Activated CD8-positive, alpha-beta memory T cell treated with anti-CD3 and anti-CD28 coated beads, Interleukin-2, amount 50 U/mL, for 24 hours (primary cell): ENCODE data around the gene IGSF23.

Source experiments
- DNase-seq: peaks from one replicate; pipeline ENCODE4 v3.0.0-alpha.2; 2020; ENCODE audit errors: extremely low read depth

The IGSF23 gene

DNA sequence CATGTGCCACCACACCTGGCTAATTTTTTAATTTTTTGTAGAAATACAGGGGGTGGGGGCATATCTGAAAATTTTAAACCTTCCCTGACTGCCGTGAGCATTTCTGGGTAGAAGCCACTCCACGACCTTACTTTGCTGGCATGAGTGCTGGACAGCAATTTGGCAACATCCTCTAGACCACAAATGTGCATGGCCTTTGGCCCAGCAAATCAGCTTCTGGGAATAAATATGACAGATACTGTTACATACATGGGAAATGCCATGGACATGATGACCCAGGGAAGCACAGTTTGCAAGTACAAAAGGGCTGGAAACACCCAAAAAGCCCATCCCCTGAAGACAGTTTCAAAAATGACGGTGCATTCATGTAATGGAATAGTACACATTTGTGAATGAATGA, 27.2 kb downstream of the IGSF23 start:
- DNase-seq, result no peak

DNA sequence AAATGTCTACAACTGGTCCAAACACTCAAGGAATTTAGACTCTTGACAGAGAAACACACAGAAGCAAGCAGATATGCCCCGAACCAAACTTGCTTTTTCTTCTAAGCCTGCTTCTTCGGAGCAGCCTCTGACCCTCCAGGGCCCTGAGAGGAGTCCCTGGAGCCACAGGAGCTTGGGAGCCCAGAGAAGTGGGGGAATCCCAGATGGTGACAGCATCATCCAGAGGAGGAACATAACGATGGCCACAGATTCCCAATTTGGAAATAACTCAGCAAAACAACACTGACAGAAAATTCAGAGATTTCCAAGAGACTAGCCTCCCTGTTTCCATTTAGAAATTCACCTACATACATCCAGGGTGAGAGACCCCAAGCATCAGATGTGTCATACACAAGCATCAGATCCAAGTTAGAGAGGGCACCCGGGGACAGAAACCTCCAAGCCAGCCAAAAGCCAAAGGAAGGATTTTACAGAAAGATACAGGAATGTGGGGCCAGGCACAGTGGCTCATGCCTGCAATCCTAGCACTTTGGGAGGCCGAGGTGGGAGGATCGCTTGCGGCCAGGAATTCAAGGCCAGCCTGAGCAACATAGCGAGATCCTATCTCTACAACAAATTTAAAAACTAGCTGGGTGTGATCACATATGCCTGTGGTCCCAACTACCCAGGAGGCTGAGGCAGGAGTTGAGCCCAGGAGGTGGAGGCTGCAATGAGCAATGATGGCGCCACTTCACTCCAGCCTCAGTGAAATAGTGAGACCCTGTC, 28.3 kb downstream of the IGSF23 start:
- DNase-seq, result no peak

DNA sequence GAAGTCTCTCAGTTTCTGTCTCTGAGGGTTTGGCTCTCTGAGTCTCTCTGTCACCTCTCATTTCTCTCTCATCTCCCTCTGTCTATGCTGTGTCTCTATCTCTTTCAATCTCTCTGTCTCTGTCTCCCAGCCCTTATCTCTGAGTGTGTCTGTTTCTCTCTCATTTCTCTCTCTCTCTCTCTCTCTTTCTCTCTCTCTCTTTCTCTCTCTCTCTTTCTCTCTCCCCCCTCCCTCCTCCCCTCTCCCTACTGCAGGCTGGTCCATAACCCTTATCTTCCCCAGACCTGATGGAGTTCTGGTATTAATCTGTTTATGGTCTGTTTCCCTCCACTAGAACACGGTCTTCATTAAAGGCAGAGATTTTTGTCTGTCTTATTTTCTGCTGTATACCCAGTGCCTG, 29.0 kb downstream of the IGSF23 start:
- no peak for DNase-seq

DNA sequence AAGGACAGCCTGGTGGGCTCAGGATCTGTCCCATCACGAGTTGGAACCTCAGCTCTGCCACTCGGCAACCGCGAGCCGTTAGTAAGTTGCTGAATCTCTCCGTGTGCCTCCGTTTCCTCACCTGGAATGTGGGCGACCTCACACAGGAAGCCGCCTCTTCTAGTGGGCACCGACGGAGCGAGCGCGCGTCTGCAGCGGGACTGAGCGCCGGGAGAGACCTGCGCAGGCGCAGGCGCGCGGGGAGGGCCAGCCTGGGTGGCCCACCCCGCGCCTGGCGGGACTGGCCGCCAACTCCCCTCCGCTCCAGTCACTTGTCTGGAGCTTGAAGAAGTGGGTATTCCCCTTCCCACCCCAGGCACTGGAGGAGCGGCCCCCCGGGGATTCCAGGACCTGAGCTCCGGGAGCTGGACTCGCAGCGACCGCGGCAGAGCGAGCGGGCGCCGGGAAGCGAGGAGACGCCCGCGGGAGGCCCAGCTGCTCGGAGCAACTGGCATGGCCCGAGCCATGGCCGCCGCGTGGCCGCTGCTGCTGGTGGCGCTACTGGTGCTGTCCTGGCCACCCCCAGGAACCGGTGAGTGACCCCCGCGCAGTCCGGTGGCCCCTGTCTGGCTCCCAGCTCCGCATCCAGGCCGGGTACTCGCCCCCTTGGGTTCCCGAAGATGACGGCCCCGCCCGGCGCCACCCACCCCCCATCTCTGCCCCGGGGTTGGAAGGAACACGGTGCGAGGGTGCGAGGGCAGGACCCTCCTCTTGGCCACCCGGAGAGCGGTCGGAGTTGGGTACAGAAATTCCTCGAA, 30.4 kb downstream of the IGSF23 start, which contains the start of gene PVR:
TSS of gene PVR (plus strand) at position 306 of the 797 bp plus-strand sequence. CDS start at position 493, 187 bp downstream.
- no peak for DNase-seq

DNA sequence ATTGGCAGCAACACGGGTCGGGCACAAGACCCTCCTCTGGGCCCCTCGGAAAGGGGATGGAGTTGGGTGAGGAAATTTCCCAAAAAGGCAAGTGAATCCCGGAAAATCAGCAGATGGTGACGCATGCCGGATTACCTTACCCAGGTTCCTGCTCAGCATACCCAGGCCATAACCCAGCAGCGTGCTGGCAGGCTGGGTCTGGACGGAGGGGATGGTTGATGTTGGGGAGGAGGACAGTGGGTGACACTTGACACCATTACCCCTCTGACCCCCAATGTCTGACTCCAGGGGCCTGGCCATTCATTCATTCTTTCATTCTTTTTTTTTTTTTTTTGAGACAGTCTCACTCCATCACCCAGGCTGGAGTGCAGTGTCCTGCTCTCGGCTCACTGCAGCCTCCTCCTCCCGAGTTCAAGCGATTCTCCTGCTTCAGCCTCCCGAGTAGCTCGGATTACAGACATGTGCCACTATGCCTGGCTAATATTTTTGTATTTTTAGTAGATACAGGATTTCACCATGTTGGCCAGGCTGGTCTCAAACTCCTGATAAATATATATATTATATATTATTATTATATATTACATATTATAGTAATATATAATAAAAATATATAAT, 31.1 kb downstream of the IGSF23 start:
- no peak for DNase-seq

DNA sequence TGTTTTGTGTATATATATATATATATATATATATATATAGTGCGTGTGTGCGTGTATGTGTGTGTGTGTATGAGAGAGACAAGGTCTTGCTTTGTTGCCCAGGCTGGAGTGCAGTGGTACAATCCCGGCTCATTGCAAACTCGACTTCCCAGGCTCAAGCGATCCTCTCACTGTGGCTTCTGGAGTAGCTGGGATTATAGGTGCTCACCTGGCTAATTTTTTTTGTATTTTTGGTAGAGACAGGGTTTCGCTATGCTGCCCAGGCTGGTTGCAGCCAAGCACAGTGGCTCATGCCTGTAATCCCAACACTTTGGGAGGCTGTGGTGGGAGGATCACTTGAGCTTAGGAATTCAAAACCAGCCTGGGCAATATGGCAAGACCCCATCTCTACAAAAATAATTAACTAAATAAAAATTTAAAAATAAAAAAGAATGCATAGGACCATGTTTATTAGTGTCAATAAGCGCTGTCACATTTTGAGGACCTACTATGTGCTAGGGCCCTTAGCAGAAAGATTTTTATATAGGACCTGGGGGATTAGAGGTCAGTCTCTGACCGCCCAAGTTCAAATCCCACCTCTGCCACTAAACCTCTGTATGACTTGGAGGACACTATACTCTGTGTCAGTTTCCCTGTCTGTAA, 32.2 kb downstream of the IGSF23 start:
- no peak for DNase-seq

DNA sequence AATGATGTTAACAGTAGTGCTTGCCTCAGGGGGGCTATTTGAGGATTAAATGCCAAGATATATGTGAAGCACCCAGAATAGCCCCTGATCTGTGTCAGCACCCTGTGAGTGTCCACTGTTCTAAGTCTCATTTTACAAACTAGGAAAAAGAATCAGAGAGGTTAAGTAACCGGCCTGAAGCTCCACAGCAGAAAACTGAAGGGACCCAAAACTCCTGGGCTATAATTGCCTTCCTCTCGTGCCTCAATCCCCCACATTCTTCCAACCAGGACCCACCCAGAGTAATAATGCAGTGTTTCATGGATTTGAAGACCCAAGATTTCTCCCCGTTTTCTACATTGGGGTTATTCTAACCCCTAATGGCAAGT, 32.7 kb downstream of the IGSF23 start:
- no peak for DNase-seq

DNA sequence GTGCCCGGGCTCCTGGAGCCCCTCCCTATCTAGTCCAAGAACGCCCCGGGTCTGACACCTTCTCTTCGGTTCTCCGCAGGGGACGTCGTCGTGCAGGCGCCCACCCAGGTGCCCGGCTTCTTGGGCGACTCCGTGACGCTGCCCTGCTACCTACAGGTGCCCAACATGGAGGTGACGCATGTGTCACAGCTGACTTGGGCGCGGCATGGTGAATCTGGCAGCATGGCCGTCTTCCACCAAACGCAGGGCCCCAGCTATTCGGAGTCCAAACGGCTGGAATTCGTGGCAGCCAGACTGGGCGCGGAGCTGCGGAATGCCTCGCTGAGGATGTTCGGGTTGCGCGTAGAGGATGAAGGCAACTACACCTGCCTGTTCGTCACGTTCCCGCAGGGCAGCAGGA, 33.8 kb downstream of the IGSF23 start:
- DNase-seq, result no peak

DNA sequence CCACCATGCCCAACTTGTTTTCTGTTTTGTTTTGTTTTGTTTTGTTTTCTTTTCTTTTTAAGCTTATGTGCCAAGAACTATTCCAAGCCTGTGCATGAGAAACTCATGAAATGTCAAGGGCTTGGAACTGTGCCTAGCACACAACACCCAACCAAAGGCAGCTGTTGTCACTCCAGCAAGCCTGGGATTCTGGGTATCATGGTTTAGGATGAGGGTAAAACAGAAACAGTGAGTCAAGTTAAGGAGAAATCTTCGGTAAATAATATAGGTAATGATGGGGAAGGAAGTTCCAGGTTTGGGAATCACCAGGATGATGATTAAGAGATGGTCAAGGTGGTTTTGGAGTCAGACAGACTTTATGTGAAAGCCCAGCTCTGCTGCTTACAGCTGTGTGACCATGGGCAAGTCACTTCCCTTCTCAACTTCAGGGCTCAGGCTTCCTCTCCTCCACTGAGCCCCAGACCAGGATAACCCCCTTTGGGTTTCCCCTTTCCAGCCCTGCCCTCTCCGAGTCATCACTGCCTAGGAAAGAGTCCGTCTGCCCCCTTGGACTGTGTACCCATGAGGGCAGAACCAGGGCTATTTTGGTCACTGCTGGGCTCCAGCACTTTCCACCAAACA, 35.4 kb downstream of the IGSF23 start:
- DNase-seq, result no peak

DNA sequence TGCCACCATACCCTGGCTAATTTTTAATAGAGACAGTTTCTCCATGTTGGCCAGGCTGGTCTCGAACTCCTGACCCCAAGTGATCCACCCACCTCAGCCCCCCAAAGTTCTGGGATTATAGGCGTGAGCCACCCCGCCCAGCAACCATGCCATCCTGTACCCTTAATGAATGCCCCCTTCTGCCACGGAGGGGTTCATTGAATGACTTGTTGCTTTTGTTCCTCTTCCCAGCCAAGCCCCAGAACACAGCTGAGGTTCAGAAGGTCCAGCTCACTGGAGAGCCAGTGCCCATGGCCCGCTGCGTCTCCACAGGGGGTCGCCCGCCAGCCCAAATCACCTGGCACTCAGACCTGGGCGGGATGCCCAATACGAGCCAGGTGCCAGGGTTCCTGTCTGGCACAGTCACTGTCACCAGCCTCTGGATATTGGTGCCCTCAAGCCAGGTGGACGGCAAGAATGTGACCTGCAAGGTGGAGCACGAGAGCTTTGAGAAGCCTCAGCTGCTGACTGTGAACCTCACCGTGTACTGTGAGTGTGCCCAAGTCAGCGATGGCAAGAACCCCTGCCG, 36.3 kb downstream of the IGSF23 start:
- DNase-seq, result no peak

DNA sequence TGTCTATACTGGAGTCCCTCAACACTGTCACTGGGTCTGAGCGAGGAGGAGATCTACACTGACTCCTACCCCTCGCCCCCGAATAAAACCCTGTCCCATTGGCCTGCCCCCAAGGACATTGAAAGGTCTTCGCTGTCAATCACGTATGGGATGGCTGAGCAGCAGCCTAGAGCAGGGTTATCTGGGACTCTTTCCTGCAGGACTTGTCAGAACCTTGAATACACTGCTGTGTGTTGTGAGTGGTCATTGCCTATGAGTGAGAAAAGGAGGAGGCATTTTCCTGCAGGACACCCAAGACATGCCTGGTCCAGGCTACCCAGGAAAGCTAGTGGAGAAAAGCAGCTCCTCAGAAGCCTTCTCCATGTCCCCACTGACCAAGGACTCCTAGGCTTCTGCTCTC, 40.0 kb downstream of the IGSF23 start:
- no peak for DNase-seq

DNA sequence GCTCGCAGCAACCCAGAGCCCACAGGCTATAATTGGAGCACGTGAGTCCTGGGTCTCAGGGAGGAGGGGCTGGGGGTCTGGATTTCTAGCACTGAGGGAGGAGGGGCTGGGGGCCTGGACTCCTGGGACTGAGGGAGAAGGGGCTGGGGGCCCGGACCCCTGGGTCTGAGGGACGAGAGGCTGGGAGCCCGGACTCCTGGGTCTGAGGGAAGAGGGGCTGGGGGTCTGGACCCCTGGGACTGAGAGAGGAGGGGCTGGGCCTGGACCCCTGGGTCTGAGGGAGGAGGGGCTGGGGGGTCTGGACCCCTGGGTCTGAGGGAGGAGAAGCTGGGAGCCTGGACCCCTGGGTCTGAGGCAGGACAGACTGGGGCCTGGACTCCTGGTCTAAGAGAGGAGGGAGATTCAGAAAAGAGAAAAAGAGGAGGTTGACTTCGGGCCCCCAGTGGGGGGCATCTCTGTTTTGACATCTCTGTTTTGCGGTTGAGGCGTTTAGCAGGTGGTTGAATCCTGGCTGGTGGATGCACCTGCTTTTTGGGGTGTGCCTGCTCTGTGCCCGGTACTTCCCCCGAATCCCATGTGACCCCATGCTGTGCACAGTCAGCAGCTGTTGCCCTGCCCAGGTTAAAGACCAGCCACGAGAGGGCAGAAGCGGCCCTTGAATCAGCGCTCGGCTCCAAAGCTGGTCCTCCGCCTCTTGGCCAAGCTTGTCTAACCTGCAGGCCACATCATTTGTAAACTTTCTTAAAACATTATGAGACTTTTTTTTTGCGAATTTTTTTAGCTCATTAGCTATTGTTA, 40.8 kb downstream of the IGSF23 start:
- peak; percentile 27 for DNase-seq

DNA sequence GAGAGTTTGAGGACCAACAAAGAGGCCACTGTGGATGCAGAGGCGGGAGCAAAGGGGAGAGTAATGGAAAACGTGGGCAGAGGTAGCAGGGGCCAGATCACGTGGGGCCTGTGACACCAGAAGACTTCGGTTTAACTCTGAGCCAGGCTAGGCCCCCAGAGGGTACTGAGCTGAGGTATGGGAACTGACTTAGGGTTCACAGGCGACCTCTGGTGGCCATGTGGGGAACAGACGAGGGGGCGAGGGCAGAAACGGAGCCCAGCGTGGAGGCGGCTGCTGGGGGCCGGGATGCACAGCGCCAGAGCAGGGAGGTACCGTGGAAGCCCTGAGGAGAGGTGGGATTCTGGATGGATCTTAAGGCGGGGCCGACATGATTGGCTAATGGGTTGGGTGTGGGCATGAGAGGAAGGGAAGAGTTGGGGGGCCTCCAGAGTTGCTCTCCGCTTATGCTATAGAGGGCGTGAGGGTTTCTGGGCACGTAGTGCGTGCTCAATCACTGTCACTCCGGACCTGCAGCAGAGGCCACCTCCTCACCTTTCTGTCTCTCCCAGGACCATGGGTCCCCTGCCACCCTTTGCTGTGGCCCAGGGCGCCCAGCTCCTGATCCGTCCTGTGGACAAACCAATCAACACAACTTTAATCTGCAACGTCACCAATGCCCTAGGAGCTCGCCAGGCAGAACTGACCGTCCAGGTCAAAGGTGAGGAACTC, 44.0 kb downstream of the IGSF23 start:
- DNase-seq, result peak; percentile 38

DNA sequence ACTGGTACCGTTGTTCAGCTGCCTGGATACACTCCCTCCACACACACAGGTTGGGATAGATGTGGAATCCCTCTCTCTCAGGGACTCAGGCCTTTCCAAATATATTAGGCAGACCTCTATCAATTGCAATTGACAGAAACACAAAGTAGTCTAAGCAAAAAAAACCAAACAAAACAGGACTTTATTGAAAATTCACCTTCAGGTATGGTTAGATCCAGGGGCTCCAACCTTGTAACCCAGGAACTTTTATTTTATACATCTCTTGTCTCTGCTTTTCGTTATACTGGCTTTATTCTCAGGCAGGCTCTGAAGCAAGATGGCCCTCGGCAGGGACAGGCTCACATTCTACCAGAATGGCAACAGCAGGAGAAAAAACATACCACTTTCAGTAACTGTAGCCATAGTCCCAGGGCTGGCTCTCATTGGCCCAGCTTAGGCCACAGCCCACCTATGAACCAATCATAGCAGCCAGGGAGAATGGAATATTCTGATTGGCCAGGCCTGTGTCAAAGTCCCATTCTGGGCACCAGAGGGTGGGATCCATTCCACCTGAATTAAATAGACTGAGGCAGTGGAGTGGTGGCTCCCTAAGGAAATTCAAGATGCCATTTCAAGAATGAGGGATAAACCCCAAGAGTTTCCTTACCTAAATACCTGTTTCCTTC, 44.8 kb downstream of the IGSF23 start:
- DNase-seq, result no peak

DNA sequence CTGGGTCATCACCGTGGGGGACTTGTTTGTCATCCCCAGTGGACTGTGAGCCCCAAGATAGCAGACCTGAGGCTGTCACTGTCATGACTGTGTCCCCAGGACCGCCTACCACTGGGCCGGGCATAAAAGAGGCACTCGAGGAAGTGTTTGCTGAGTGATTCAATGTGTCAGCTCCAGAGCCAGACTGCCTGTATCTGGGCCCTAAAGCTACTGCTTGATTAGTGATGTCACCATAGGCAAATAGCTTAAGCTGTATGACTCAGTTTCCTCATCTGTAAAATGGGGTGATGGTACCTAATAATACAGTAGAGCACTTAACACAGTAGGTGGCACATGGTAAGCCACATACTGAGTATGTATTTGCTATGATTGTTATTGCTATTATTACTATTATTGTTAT, 46.7 kb downstream of the IGSF23 start:
- no peak for DNase-seq

DNA sequence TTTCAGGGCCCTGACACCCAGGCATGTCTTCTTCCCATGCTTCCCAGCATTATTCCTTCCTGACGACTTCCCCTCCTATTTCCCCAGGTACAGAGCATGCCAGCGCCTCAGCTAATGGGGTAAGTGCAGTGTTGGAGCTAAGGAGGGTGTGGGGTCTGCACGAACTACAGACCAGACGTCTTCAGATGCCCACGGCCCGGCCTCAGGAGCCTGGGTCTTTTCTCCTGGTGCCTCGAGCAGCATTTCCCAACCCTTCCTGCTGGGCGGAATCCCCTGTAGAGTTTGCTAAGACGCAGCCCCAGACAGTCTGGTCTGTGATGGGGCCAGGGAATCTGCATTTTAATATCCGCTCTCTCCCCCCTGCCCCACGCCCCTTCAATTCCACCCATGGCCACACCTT, 47.8 kb downstream of the IGSF23 start:
- DNase-seq, result no peak

DNA sequence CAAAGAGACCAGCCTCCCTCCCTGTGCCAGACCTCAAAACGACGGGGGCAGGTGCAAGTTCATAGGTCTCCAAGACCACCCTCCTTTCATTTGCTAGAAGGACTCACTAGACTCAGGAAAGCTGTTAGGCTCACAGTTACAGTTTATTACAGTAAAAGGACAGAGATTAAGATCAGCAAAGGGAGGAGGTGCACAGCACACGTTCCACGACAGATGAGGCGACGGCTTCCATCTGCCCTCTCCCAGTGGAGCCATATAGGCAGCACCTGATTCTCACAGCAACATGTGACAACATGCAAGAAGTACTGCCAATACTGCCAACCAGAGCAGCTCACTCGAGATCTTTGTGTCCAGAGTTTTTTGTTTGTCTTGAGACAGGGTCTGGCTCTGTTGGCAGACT, 48.5 kb downstream of the IGSF23 start:
- no peak for DNase-seq

DNA sequence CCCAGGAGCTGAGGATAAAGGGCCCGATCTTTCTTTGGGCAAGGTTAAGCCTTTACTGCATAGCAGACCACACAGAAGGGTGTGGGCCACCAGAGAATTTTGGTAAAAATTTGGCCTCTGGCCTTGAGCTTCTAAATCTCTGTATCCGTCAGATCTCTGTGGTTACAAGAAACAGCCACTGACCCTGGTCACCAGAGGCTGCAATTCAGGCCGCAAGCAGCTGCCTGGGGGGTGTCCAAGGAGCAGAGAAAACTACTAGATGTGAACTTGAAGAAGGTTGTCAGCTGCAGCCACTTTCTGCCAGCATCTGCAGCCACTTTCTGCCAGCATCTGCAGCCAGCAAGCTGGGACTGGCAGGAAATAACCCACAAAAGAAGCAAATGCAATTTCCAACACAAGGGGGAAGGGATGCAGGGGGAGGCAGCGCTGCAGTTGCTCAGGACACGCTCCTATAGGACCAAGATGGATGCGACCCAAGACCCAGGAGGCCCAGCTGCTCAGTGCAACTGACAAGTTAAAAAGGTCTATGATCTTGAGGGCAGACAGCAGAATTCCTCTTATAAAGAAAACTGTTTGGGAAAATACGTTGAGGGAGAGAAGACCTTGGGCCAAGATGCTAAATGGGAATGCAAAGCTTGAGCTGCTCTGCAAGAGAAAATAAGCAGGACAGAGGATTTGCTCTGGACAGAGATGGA, 49.5 kb downstream of the IGSF23 start:
- no peak for DNase-seq

DNA sequence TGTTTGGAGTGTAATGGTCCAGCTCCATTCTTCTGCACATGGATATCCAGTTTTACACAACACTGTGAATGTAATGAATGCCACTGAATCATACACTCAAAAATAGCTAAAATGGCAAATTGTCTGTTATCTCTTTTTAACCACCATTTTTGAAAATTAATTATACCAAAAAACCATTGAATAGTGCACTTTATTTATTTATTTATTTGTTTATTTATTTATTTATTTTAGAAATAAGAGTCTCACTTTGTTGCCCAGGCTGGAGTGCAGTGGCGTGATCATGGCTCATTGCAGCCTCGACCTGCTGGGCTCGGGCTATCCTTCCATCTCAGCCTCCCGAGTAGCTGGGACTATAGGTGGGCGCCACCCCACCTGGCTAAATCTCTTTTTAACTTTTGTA, 50.6 kb downstream of the IGSF23 start:
- no peak for DNase-seq
